ENCODE results near the gene USP48.

Gene USP48

DNA sequence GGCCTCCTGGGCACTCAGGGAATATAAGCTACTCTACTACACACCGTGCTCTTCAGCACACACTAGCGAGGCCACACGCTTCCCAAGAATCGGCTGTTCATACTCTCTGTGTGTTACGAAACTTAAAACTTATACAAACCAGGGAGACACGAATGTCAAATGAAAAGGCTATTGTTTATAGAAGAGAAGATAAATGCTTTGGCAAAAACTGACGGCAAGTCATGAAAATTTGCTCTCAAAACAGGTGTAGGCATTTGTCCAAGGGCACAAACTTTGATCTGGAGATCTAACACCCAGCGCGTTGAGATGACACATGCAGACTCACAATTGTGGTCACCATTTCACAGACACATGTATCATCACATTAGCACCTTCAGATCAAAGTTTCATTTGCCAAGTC lies 46.1 kb downstream of the USP48 start:
- no peak for DNase-seq

DNA sequence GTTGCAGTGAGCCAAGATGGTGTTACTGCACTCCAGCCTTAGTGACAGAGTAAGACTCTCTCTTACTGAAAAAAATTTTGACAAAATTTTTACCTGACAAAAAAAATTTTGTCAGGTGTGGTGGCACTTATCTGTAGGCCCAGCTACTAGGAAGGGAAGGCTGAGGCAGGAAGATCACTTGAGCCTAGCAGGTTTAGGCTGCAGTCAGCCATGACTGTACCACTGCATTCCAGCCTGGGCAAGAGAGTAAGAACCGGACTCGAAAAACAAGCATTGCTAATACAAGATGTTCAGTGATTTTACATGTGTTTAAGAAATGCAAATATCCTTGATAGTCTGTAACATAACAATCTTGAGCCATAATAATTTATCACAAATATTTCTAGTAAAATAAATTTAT lies 46.9 kb downstream of the USP48 start:
- DNase-seq = no peak

DNA sequence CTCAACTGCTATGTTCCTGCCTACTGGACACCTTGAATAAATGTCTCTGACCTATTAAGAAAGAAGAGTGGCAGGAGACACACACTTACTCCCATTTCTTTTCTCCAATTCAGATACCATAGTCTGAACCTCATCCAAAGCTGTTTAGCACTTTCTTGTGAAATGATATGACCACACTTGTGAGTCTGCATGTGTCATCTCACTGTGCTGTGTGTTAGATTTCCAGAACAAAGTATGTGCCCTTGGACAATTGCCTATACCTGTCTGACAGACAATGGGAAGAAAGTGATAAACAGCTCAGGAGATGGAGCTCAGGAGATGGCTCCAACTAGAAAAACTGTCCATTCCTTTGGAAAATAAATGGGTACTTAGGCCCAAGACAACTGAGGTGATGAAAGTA lies 48.4 kb downstream of the USP48 start:
- no peak for DNase-seq

DNA sequence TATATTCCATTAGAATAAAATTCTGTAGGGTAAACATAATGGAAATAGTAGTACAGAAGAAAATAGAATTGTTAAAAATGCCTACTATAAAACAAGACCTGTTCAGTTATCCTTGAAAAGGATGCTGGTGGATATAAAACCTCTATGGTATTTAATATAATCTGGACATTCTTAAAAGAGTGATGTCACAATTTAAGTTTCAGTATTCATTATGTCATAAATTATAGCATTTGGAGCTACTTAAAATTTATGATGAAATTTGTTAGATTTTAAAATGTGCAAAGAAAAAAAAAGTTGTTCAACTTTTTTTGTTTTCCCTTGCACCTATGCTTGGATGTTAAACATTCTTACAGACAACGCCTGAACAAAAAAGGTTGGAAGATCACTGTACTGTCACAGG lies 50.3 kb downstream of the USP48 start:
- no peak for DNase-seq

DNA sequence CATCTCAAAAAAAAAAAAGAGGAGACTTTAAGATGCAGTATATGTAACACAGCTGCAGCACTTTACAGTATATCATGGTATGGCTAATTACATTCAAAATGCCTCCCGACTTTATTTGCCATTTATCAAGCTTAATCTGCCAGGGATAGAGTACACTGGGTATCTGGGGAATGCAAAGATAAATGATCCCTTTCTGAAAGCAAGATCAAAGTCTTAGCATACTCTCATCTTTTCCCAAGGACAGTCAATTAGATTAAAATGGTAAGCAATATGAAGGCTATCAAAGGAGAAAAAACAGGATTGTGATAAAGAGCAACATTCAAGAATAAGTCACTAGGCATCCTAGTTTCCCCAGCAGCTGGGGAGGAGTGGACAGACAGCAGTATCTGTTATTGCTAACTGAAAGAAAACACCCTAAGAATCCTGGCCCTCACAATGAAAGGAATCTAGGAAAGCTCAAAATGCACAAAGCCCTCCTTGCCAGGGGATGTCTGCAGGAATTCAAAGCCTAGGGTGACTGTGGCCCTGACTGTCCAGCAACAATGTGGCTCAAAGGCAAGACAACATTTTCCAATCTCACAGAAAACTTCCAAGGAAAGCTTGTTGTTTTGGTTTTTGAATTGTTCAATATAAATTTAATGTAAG lies 57.1 kb downstream of the USP48 start:
- no peak for DNase-seq

DNA sequence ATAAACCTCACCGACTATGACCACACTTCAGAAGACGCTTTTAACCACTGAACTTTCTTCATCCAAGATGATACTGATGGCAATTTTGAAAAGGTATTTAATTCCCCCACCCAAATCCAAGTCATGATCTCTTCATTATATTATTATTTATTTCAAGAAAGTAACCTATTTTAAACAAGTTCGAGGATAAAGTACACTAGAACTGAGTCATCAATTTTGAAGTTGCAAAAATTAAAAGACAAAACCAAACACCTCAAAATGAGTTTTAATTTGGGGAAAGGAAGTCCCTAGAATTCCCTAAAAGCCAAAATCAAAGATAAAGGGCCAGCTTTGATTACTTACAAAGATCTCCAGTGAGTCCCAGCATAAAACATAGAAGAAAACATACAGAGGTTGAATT lies 58.4 kb downstream of the USP48 start:
- DNase-seq = no peak

DNA sequence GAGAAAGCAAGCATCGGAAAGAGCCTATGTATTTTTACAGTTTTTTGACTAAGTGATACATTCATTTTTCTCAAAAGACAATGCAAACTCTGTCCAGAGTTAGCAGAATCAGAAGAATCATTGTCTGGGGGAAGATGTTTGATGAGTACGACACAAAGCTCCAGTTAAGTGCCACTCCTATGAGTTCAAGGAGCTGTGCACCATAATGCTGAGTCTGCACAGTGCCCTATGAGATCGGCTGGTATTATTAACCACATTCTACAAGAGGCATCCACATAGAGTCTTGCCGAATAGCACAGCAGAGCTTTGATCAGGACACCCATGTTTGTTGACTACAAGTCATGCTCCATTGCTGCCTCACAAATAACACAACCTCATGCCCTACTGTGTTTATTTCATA lies 58.9 kb downstream of the USP48 start:
- no peak for DNase-seq

DNA sequence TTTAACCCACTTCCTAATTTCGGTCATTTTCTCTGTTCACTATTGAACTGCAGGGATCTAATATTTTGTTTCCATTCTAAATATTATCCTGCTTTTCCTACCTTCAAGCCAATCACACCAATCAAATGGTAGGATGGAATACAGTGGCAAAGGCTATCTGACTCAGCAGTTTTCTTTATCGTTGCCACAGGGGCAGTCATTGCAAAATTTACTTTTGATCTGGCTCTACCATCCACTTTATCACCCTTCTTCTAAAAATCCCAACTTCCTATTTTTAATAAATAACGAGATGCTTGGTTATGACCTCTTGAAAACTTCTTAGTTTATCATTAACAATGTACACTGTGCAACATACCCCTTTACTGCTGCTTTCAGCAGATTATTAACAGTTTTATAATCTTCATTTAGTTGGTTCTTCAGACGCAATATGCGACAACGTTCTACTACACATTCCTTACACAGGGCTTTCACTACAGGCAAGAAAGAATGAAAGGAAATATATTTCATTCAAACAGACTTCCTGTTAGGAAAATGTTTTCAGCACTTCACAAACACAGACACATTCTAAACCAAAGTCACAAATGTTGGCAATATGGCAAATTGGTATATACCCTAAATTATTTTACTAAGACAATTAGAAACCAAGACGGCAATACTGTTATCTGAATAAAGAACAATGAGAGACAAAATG lies 61.5 kb downstream of the USP48 start:
- DNase-seq = no peak

DNA sequence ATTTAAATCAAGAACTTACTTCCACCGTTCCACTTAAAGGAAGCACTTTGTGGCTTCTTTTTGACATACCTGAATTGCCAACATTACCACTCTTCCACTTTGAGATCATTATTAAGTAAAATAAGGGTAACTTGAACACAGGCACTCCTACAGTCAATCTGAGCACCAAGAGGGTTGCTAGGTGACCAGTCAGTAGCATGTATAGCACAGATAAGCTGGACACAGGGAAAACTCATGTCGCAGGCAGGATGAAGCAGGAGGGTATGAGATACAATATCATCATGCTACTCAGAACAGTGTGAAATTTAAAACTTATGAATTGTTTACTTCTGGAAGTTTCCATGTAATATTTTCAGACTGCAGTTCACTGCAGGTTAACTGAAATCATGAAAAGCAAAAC lies 66.8 kb downstream of the USP48 start:
- no peak for DNase-seq

DNA sequence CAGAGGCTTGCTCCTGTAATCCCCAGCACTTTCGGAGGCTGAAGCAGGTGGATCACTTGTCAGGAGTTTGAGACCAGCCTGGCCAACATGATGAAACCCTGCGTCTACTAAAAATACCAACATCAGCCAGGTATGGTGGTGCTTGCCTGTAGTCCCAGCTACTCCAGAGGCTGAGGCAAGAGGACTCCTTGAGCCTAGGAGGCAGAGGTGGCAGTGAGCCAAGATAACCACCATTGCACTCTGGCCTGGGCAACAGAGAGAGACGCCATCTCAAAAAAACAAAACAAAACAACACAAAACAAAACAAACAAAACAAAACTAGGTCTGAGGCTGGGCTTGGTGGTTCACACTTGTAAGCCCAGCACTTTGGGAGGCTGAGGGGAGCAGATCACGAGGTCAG lies 75.1 kb downstream of the USP48 start:
- DNase-seq = no peak

DNA sequence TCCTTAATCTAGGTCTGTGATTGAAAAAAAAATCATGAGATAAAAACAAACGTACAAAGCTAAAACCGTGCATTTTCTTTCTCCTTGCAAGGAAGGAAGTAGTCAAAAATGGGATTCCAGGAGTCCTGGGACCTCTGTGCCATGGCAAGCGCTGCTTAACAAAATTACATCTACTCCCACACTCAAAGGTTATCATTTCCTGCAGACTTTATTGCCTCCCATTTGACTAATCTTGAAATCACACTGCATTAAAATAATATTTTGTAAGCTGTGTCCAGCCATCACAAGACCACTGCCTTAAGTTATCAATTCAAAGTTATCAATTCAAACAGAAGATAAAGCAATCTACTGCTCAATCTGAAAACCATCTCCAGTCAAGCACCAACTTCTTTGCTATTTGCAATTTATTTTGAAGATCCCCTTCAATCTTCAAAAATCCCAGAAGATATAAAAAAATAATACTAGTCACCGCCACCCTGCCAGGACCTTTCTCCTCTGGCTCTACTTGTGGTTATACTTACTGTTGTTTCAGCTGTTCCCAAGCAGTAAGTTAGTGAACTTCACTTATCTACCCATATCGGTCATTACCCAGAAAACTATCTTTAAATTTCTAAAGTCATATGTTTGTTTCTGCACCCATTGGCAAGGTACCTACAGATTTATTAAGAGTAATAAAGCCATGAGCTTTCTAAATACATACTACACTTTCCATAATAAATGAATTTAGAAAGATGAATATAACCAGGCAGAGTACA lies 75.7 kb downstream of the USP48 start:
- no peak for DNase-seq

DNA sequence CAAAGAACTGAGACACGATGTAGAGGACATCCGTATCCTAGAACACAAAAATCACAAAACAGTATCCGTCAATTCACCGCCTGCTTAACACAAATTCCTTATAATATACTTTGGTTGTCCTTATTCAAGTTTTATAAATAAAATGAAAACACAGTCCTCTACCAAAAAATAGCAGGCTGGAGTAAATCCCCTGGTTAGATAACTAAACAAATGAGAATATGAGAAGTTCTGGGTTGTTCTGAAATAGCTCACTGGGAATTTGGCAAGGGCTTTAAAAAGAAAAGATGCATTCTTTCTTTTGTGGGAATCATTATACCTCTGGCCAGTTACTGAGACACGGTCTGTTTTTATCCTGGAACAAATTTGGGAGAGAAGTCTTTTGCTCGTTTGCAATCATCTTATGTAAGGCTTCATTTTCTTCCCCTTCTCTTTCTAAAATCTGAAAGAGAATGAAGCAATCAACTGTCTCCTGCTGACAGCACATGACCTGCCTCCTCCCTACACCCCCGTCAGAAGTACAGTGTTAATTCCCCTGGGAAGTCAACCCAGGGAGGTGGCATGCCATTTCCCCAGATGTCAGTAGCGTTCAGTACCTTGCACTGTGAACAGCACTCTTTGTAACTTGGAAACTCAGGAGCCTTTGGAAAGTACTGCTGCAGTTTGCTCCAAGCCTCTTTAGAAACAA lies 76.7 kb downstream of the USP48 start:
- no peak for DNase-seq

DNA sequence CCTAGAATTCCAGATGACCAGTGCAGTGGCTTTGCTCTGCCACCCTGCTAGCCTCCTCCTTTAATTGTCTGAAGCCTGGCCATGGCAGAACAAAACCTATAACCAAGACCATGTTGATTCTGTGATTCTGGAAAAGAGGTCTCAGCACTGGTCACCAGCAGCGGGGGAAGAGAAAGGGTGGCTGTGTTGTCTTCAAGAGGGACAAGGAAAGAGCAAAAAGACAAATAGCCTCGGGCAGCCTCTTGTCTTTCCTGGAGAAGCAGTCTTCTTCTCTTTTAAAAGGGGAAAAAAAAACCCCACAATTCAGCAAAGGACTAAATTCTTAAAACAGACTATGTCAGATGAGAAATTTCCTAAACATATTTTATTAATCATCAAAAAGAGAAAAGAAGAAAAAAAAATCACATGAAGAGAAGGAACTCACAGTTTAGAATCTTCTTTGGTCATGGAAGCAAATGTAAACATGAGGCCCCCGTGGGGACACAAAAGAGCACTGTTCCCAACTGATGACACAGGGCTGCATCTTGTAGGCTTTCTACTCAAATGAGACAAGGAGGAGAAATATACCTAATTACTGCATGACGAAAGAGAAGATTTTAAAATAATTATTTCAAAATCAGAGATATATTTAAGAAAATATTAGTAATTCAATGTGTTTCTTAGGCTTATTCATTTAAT lies 77.5 kb downstream of the USP48 start:
- DNase-seq = no peak

DNA sequence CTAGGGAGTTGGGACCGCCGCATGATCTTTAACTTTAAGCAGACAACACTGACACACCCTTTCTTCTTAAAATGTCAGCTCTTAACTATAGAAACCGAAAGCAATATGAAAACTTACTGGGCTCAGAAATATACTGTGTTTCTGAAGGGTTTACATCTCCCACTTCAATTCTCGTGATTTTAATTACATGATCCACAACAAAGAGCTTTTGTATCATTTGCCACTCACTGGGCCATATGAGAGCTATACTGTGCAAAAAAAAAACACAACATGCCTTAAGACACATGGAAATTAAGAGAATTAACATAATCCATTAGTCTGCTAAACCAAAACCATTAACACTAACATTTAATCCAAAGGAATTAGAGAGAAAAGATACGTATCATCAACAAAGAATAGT lies 78.8 kb downstream of the USP48 start:
- no peak for DNase-seq

DNA sequence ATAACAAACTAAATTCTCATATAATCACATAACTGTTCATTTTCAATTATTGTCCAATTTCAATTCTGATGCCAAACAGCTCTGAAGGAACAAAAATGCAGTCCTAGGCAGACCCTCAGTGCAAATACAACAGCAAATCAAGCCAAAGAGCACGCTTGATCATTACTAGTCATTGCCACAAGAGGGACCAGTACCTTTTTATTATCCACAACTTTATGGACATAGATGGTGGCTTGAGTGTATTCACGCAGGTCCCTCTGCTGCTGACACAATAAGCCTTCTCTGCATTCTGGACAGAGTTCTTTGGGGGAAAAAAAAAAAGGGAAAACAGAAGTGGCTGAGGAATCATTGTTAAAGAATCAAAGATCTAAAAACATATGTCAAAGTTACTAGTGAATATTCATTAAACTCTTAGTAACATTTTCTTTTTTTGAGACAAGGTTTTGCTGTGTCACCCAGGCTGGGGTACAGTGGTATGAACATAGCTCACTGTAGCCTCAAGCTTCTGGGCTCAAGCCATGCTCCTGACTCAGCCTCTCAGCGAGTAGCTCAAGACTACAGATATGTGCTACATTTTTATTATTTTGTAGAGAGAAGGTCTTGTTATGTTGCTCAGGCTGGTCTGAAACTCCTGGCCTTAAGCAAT lies 79.5 kb downstream of the USP48 start:
- DNase-seq = peak; percentile 64

DNA sequence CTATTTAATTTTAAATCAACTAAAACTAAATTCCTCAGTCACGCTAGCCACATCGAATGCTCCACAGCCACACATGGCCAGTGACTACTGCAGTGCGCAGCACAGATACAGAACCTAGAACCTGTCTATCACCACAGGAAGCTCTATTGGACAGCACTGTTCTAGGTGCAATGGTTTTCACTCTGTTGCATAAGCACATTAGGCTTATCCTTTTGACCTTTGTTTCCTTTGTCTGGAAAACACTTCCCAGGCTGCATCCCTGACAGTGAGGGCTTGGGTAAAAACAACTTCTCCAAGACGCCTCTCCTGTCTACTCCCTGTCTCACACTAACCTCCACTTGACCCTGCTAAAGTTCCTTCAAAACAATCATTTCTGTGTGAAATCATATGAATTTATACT lies 80.2 kb downstream of the USP48 start:
- DNase-seq = no peak

DNA sequence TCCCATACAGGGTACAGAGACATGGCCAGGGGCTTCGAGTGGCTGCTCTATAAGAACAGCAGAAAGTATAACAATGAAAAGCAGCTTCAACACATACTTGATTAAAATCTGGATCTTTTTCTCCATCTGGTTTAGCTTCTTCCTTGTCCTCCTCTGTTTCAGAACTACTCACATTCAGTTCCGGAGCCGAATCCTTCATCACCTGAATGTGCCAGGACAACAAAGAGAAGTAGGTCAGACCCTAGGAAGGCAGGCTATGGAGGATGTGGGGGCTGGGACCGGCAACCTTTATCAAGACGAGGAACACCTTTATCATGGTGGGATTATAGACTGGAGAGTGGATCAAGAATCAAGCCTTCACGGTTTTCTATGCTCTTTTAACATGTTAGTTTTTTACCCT lies 81.5 kb downstream of the USP48 start:
- no peak for DNase-seq

DNA sequence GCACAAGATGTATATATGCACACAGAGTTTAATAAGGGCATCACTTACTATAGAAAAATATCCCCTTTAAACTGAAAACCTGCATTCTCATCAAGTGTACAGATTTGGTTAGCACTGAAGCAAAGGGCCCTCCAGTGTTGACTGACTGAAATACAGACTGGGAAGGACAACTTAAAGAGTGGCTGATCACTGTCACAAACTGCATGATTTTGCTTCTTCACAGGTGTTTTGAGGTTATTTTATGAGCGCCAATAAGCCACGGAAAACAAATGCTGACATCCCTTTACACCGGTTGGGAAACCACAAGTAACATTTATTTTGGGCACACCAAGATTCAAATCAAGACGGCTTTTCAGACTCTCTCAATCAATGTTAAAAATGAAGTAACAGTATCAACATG lies 82.9 kb downstream of the USP48 start:
- no peak for DNase-seq

DNA sequence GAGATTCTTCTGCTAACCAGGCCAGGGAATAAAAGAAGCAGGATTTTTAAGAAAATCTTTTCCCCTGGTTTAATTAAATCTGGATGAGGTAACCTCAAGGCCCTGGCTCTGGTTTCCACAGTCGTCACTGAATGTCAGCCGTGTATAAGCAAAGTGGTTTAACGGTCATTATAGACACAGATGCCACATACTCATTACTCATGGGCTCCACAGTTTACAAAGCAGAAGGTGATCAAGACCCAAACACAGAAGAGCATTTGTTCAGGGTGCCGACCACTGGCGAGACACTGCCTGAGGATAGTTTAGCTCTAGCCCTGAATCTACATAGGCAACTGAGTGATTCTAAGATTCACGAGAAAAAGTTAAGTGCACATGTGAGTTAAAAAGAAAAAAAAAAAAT lies 86.0 kb downstream of the USP48 start:
- DNase-seq = no peak

DNA sequence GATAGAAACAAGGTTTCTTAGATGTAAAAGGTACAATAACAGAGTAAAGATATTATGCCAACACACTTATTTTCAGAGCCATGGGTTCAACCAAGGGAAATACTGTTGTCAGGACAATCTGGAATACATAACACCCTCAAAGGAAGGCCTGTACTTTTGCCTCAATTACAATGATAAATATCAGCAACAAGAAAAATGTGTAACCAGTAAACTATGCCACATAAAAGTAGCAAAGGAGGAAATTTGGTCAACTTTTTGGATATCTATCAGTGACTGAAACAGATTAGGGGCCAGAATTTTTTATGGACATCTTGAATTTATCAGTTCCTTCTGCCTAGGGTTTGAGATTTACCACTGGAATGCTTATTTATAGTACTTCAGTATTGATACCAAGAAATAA lies 89.2 kb downstream of the USP48 start:
- no peak for DNase-seq

DNA sequence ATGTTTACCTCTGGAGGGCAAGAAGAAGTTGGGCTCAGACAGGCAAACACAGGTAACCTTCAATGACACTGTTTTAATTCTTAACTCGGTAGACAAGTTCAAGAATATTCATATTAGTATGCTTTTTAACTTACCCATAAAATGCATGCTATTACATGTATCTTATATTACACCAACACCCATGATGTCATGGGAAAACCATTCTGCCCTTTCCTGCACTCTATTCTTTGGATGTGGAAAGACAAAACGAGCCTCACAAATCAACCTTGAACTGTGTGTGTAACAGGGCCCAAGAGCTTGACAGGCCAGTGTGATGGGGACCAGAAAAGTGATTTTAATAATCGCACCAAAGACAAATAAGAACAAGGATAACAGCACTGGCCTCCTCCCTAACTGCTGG lies 91.2 kb downstream of the USP48 start:
- no peak for DNase-seq

DNA sequence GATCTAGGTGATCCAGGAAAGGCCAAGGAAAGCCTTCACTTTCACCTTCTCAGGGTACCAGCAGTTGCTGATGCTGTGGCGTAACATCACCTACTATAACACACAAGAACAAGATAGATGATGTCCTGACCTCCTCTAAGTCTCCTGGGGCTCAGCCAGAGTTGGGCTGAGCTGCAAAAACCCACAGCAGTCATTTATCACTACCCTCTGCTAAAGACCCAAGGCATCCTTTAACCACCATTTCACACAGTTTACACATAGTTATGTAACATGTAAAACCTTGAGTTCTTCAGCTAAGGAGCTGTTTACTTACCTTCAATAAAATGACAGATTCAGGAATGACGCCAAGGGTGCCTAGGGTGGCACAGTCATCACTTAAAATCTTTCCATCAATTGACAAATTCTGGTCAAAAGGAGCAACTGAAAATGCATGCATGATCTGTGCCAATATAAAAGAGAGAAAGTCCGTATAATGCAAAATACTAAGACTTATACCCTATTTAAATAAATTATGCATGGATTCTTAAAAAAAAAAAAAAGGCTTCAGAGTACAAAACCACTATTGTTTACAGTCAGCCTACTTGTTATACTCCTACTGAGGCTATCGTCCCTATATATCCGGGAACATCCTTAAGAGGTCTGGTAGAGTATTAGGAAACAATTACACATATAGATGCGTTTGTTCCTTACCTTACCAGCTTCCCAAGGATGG lies 93.1 kb downstream of the USP48 start:
- DNase-seq = no peak

Measured in DMS53 (cell line).